ENCODE measurements around the gene EHMT1.

The EHMT1 gene

DNA sequence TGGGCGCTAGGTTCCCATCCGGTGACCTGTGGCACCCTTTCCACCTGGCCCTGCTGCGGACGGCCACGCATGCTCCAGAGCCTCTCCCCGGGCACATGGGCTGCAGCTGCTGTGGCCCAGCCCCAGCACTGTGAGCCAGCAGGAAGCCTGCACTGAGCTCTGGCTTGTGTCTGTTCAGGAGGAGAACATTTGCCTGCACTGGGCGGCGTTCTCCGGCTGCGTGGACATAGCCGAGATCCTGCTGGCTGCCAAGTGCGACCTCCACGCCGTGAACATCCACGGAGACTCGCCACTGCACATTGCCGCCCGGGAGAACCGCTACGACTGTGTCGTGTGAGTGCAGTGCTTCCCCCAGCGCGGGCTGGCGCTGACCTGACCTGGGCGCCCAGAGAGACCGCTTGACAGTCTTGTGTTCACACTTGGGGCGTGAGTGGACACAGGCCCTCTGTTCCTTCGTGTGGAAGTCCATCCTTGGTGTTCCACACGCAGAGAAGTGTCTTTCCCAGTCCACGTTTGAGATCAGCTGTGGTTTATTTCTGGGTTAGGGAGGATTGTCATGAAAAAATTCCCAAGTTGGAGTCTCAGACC lies 192.6 kb downstream of the EHMT1 start:
- no peak for TF ChIP-seq CTCF (conservative IDR thresholded peaks at IDR 0.05; ENCODE audit: low read length)
- no peak overlapping the region for H3K4me3 ChIP-seq (ENCODE audit: low read length)
- peak; percentile 13 for DNase-seq (ENCODE audit: low read depth)

DNA sequence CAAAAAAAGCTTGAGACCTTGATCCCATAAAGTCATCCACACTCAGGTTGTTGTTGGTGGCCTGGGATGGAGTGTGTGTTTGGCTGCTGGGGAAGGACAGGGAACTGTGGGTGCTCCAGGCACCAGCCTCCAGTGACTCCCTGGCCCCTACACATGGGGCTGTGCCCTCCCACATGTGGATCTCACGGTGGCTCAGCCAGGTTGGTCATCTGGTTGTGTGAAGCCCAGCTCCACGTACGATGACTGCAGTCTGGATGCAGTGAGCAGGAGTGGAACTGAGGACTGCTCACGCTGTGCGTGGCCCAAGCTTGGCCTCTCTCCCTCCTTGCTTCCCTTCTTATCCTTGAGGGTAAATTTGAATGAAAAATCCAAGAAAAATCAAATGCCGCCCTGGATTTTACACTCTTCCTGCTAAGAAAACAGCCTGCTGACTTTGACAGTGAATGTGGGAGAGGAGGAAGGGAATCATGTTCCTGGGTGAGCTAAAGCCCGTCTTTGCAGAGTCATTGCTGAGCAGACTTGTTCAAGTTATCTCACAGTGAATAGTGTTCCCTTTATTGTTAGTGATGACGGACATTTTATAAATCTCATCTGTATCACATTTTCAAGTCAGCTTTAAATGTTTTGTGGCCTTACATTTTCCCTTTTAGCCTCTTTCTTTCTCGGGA lies 193.7 kb downstream of the EHMT1 start:
- no peak for TF ChIP-seq CTCF (conservative IDR thresholded peaks at IDR 0.05; ENCODE audit: low read length)

GRCh38 chr9:137813167-137813566 lies 194.4 kb downstream of the EHMT1 start:
- DNase-seq (ENCODE audit: low read depth): no peak
- no peak for TF ChIP-seq CTCF (conservative IDR thresholded peaks at IDR 0.05; ENCODE audit: low read length)

More for the DNA sequence above, 193.7 kb downstream of the EHMT1 start:
- DNase-seq (ENCODE audit: low read depth): no peak
- H3K4me3 ChIP-seq (ENCODE audit: low read length): no peak overlapping the region

GRCh38 chr9:137813651-137814415 lies 195.0 kb downstream of the EHMT1 start:
- no peak for DNase-seq (ENCODE audit: low read depth)
- no peak for TF ChIP-seq CTCF (conservative IDR thresholded peaks at IDR 0.05; ENCODE audit: low read length)
- H3K4me3 ChIP-seq (ENCODE audit: low read length): no peak overlapping the region

More at GRCh38 chr9:137813167-137813566, 194.4 kb downstream of the EHMT1 start:
- H3K4me3 ChIP-seq (ENCODE audit: low read length): no peak overlapping the region

DNA sequence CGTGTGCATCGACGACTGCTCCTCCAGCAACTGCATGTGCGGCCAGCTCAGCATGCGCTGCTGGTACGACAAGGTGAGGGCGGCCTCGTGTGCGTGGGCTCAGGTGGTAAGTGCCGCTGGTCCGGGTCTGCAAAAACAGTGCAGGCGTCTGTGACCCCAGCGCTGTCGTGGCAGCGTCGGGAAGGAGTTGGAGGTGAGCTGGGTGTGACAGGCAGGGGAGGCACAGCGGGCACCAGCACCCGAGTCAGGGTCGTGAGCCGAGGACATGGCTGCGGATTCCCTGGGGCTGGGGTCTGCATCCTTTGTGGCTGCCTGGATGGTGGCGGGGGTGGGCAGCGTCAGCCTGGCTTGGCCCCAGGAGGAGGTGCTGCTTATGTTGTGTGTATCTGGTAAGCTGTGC lies 195.6 kb downstream of the EHMT1 start:
- DNase-seq (ENCODE audit: low read depth): no peak
- H3K4me3 ChIP-seq (ENCODE audit: low read length): no peak overlapping the region
- no peak for TF ChIP-seq CTCF (conservative IDR thresholded peaks at IDR 0.05; ENCODE audit: low read length)

DNA sequence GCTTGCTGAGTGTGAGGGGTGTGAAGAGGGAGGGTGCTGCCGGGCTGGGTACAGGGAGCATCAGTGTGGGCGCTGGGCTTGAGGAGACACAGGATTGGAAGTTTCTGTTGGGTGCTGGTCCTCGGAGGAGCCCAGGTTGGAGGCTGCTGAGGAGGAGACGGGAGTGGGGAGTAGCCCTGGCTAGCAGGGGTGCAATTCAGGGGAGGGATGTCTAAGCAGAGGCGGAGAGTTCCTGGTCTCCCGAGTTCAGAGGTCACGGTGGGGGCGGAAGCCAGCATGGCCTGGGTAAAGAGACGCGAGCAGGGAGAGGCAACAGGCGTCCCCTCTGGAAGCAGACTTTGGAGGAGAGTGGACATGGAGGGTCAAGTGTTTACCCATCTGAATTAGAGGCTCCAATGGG lies 196.0 kb downstream of the EHMT1 start:
- no peak for DNase-seq (ENCODE audit: low read depth)
- no peak for TF ChIP-seq CTCF (conservative IDR thresholded peaks at IDR 0.05; ENCODE audit: low read length)
- H3K4me3 ChIP-seq (ENCODE audit: low read length): no peak overlapping the region
